Endothelial cell of umbilical vein (primary cell): Measurements from ENCODE around the gene C4orf33. TPM values are rescaled to one million over a fixed set of nuclear protein-coding genes. Genes with fewer than 3 reads are reported as not detected.

Source experiments
- BruUV-seq: library from RNA; stranded (reverse); fragments of 400-500 nt; replicated peaks from 2 replicates; lab custom pipeline; 2021; lab: Mats Ljungman, UMichigan
- CTCF ChIA-PET: fragments of 300-600, 350-600 bp; sonication (Branson Sonifier 250); formaldehyde crosslinking; loops from one replicate; lab custom pipeline; 2021; ENCODE audit warnings: antibody characterized with exemption, inconsistent platforms; lab: Charles Lee
- POLR2A ChIA-PET: fragments of 300-600, 350-600 bp; sonication (Branson Sonifier 250); formaldehyde crosslinking; loops from one replicate; lab custom pipeline; 2021; ENCODE audit warnings: antibody characterized with exemption, inconsistent platforms; lab: Charles Lee
- DNase-seq: peaks from one replicate; pipeline ENCODE4 v3.0.0-alpha.2; 2011; ENCODE audit warnings: low read depth, low spot score
- FAIRE-seq: peaks from 2 replicates; lab custom pipeline; 2011; peaks lifted over from hg19 to GRCh38; lab: Jason Lieb, UNC
- H2AFZ ChIP-seq: 2 replicates; pipeline ENCODE4 v1.6.0; 2012; ENCODE audit warnings: low read depth, low read length, control low read depth, inconsistent platforms
- H3K27ac ChIP-seq: 2 replicates; pipeline ENCODE4 v1.5.1; 2011; ENCODE audit warnings: low read depth, mild to moderate bottlenecking, control low read depth, low read length, moderate library complexity; ENCODE audit not compliant: insufficient read depth
- H3K27me3 ChIP-seq, 2 experiments: 2 replicates each; pipeline versions ENCODE4 v1.6.0 to v1.6.1; 2011; ENCODE audit warnings: low read length in 2 of 2, mixed read lengths in 1 of 2; ENCODE audit not compliant: control insufficient read depth in 2 of 2, insufficient read depth in 2 of 2
- H3K36me3 ChIP-seq, 2 experiments: 2 replicates in 1 of 2; 3 replicates in 1 of 2; pipeline ENCODE4 v1.5.1; 2011; ENCODE audit warnings: low read length in 2 of 2, mild to moderate bottlenecking in 1 of 2, moderate library complexity in 1 of 2; ENCODE audit not compliant: control insufficient read depth in 2 of 2, insufficient read depth in 2 of 2; ENCODE audit errors: extremely low read depth in 1 of 2
- H3K4me1 ChIP-seq: 3 replicates; pipeline ENCODE4 v1.5.1; 2011; ENCODE audit warnings: mild to moderate bottlenecking, low read length; ENCODE audit not compliant: control insufficient read depth, insufficient read depth; ENCODE audit errors: extremely low read depth
- H3K4me2 ChIP-seq: 2 replicates; pipeline ENCODE4 v1.6.1; 2011; ENCODE audit warnings: low read length, control low read depth, mixed read lengths; ENCODE audit not compliant: insufficient read depth
- H3K4me3 ChIP-seq, 3 experiments: fragments of 200-600 bp in 1 of 3; sonication (generic), shearing (Covaris generic) in 1 of 3; replicated peaks in 1 of 3; 2 replicates each; pipeline ENCODE4 v1.5.1; 2011 to 2016; ENCODE audit warnings: control low read depth in 3 of 3, low read length in 3 of 3, mild to moderate bottlenecking in 2 of 3, inconsistent platforms in 1 of 3, low read depth in 1 of 3, moderate library complexity in 1 of 3; ENCODE audit not compliant: insufficient read depth in 1 of 3
- H3K79me2 ChIP-seq: 2 replicates; pipeline ENCODE4 v1.6.0; 2012; ENCODE audit warnings: low read length, inconsistent platforms; ENCODE audit not compliant: control insufficient read depth, insufficient read depth
- H3K9ac ChIP-seq: replicated peaks from 2 replicates; pipeline ENCODE3; 2011; ENCODE audit warnings: low read length, control low read depth; ENCODE audit not compliant: insufficient read depth; ENCODE audit errors: extremely low read depth
- H3K9me1 ChIP-seq: replicated peaks from 3 replicates; pipeline ENCODE4 v1.6.0; 2011; ENCODE audit warnings: mild to moderate bottlenecking, low read length; ENCODE audit not compliant: control insufficient read depth, insufficient read depth; ENCODE audit errors: extremely low read depth
- H3K9me3 ChIP-seq: replicated peaks from 2 replicates; pipeline ENCODE4 v1.5.1; 2012; ENCODE audit warnings: low read length, inconsistent platforms; ENCODE audit not compliant: control insufficient read depth, insufficient read depth
- H4K20me1 ChIP-seq: replicated peaks from 2 replicates; pipeline ENCODE3; 2011; ENCODE audit warnings: mild to moderate bottlenecking, low read length; ENCODE audit not compliant: control insufficient read depth, insufficient read depth; ENCODE audit errors: extremely low read depth
- EZH2 ChIP-seq: IDR thresholded peaks from 2 replicates; pipeline ENCODE4 v1.6.1; 2012; ENCODE audit warnings: borderline replicate concordance, low read depth, mild to moderate bottlenecking, moderate library complexity, low read length, inconsistent platforms; ENCODE audit not compliant: severe bottlenecking
- FOS ChIP-seq: IDR thresholded peaks from 2 replicates; pipeline ENCODE4 v1.6.1; 2011; ENCODE audit warnings: mild to moderate bottlenecking, low read length, moderate library complexity, borderline replicate concordance; ENCODE audit not compliant: insufficient read depth
- GATA2 ChIP-seq: IDR thresholded peaks from 2 replicates; pipeline ENCODE4 v1.7.0; 2011; ENCODE audit warnings: low read depth, mild to moderate bottlenecking, moderate library complexity, mixed read lengths, low read length; ENCODE audit not compliant: insufficient read length, insufficient read depth
- JUN ChIP-seq: IDR thresholded peaks from 2 replicates; pipeline ENCODE4 v1.6.1; 2011; ENCODE audit warnings: borderline replicate concordance, low read depth; ENCODE audit not compliant: insufficient read length, insufficient read depth
- MAX ChIP-seq: IDR thresholded peaks from 2 replicates; pipeline ENCODE4 v1.6.1; 2011; ENCODE audit not compliant: insufficient read depth, insufficient read length
- MYC ChIP-seq: IDR thresholded peaks from one replicate; pipeline ENCODE4 v1.6.1; 2011; ENCODE audit warnings: mild to moderate bottlenecking, low read depth, low read length
- POLR2A ChIP-seq: IDR thresholded peaks from 2 replicates; pipeline ENCODE4 v1.6.1; 2012; ENCODE audit warnings: low read depth, mild to moderate bottlenecking, control low read depth, low read length
- POLR2AphosphoS5 ChIP-seq: IDR thresholded peaks from 2 replicates; pipeline ENCODE4 v1.6.1; 2012; ENCODE audit warnings: low read depth, mild to moderate bottlenecking, control low read depth, low read length, moderate library complexity; ENCODE audit not compliant: insufficient read depth
- dilution Hi-C: fragments of 300-500 bp; cut with MboI; formaldehyde crosslinking; loops from one replicate; pipeline ENCODE4 v1.15.0; 2019; ENCODE audit warnings: low sequenced_read_pairs; ENCODE audit not compliant: extremely low pct_ligation_motif_present
- intact Hi-C: fragments of 100-400 bp; cut with micrococcal nuclease; formaldehyde crosslinking; loops from one replicate; pipeline ENCODE4 v1.10.0; 2022
- polyA plus RNA-seq, 4 experiments: library from polyadenylated mRNA; depleted of rRNA in 3 of 4; stranded (reverse) in 3 of 4; unstranded in 1 of 4; fragments of >200 nt; gene quantifications; 2 replicates each; pipeline versions ENCODE4 v1.2.1 to v1.2.3, GENCODE V29; 2011 to 2012; ENCODE audit warnings: missing spikeins in 1 of 4
- total RNA-seq: library from RNA; stranded (reverse); gene quantifications from 2 replicates; pipeline ENCODE4 v1.2.3, GENCODE V29; 2021
- TF ChIP-seq, protein P1 (sequence below), 2 donors: IDR thresholded peaks; 1 replicate in 1 of 2; 2 replicates in 1 of 2; pipeline ENCODE4 v1.5.1; 2011; ENCODE audit warnings: low read length in 2 of 2, mild to moderate bottlenecking in 2 of 2, moderate library complexity in 2 of 2, control low read depth in 1 of 2, inconsistent platforms in 1 of 2, low read depth in 1 of 2; ENCODE audit not compliant: insufficient read depth in 1 of 2; ENCODE audit errors: extremely low read depth in 1 of 2

Gene C4orf33
- total and polyA plus RNA-seq, 2 donors (not counting 3 experiments of a cell fraction or from before 2014, with no cell fraction given): 2.6 to 9.4 TPM

DNA sequence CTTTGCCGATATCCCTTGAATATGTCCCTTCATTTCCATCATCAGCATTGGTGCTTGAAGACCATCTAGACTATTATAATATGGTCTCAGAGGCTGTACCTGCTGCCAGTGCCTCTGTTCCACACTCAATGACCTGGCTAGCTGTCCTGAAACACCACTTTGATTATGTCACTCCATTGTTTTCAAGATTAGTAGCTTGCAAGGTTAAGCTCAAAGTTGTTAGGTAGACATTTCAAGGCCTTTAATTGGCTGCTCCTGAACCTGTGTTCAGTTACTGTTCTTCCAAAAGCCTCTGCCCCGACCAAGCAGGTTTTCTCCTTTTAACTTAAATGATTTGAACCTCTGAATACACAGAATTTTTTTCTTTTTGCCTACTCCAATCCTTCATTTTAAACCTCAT lies 52.9 kb downstream of the C4orf33 start:
- FAIRE-seq: no peak
- POLR2A ChIA-PET: no interaction called here

GRCh38 chr4:129149906-129150305 lies 54.0 kb downstream of the C4orf33 start:
- CTCF ChIA-PET: interaction anchor here (1.4 kb wide), 1 partner anchor 9 kb away, joined by 4 read pairs; no protein-coding TSS in a partner anchor

More for the DNA sequence above, 52.9 kb downstream of the C4orf33 start:
- no peaks in the 10 kb centered on the region for H3K9me1 ChIP-seq
- H3K27ac ChIP-seq: no peak overlapping the region
- H3K4me3 ChIP-seq: no peak overlapping the region
- H3K9me3 ChIP-seq: no peaks in the 10 kb centered on the region
- intact Hi-C loops (no loop called here), dilution Hi-C loops (no loop called here)
- H2AFZ ChIP-seq: no peak overlapping the region
- no TSS peak for BruUV-seq
- H4K20me1 ChIP-seq: no peaks in the 10 kb centered on the region
- no peaks in the 10 kb centered on the region for H3K79me2 ChIP-seq
- no peak for DNase-seq
- no peaks in the 10 kb centered on the region for H3K4me1 ChIP-seq
- no peak for TF ChIP-seq POLR2AphosphoS5
- no peak for TF ChIP-seq POLR2A
- TF ChIP-seq FOS: no peak
- TF ChIP-seq JUN: no peak
- TF ChIP-seq MYC: no peak
- TF ChIP-seq MAX: no peak
- TF ChIP-seq EZH2: no peak
- no peak overlapping the region for H3K9ac ChIP-seq
- H3K4me2 ChIP-seq: no peak overlapping the region
- H3K36me3 ChIP-seq: no peaks in the 10 kb centered on the region
- H3K27me3 ChIP-seq: no peaks in the 10 kb centered on the region
- CTCF ChIA-PET: interaction anchor here (1.4 kb wide), 1 partner anchor 10 kb away, joined by 4 read pairs; no protein-coding TSS in a partner anchor

More at GRCh38 chr4:129149906-129150305, 54.0 kb downstream of the C4orf33 start:
- H3K27me3 ChIP-seq: no peaks in the 10 kb centered on the region
- POLR2A ChIA-PET: no interaction called here
- intact Hi-C loops (no loop called here), dilution Hi-C loops (no loop called here)
- H3K4me3 ChIP-seq: no peak overlapping the region
- no peaks in the 10 kb centered on the region for H3K79me2 ChIP-seq
- TF ChIP-seq GATA2 (no peak), POLR2AphosphoS5 (no peak), JUN (no peak), MAX (no peak), POLR2A (no peak), EZH2 (no peak), MYC (no peak), FOS (no peak)
- TF ChIP-seq, protein P1, sequence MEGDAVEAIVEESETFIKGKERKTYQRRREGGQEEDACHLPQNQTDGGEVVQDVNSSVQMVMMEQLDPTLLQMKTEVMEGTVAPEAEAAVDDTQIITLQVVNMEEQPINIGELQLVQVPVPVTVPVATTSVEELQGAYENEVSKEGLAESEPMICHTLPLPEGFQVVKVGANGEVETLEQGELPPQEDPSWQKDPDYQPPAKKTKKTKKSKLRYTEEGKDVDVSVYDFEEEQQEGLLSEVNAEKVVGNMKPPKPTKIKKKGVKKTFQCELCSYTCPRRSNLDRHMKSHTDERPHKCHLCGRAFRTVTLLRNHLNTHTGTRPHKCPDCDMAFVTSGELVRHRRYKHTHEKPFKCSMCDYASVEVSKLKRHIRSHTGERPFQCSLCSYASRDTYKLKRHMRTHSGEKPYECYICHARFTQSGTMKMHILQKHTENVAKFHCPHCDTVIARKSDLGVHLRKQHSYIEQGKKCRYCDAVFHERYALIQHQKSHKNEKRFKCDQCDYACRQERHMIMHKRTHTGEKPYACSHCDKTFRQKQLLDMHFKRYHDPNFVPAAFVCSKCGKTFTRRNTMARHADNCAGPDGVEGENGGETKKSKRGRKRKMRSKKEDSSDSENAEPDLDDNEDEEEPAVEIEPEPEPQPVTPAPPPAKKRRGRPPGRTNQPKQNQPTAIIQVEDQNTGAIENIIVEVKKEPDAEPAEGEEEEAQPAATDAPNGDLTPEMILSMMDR (IDR thresholded peaks at IDR 0.05; ENCODE audit: extremely low read depth in 1 of 2, insufficient read depth in 1 of 2, low read depth in 1 of 2, low read length in 2 of 2): no peak
- H4K20me1 ChIP-seq: no peaks in the 10 kb centered on the region
- no peak overlapping the region for H3K27ac ChIP-seq
- no TSS peak for BruUV-seq
- no peak for DNase-seq
- H3K4me2 ChIP-seq: no peak overlapping the region
- H3K9me1 ChIP-seq: no peaks in the 10 kb centered on the region
- H3K9me3 ChIP-seq: no peaks in the 10 kb centered on the region
- no peaks in the 10 kb centered on the region for H3K36me3 ChIP-seq
- H3K4me1 ChIP-seq: no peaks in the 10 kb centered on the region
- H3K9ac ChIP-seq: no peak overlapping the region
- no peak for FAIRE-seq
- no peak overlapping the region for H2AFZ ChIP-seq
